Stomach (tissue), 4 donors: ENCODE results near the gene BCL2L11.

Experiments
- CTCF ChIP-seq, 7 experiments: fragments of 450-650 bp in 4 of 7; fragments of 200-600 bp in 3 of 7; sonication (generic) in 3 of 7; IDR thresholded peaks; one replicate each; pipeline ENCODE4 v1.5.1; 2016 to 2019; ENCODE audit warnings: antibody characterized with exemption in 7 of 7, control low read depth in 2 of 7, mild to moderate bottlenecking in 1 of 7
- EP300 ChIP-seq: sonication (generic); formaldehyde crosslinking; IDR thresholded peaks from one replicate; pipeline ENCODE4 v1.6.1; 2017; ENCODE audit warnings: antibody characterized with exemption
- POLR2A ChIP-seq, 4 donors: fragments of 450-650 bp; IDR thresholded peaks; one replicate each; pipeline ENCODE4 v1.6.1; 2016; ENCODE audit warnings: antibody characterized with exemption in 4 of 4, control low read depth in 2 of 4, mild to moderate bottlenecking in 1 of 4, moderate library complexity in 1 of 4
- POLR2AphosphoS5 ChIP-seq, 3 donors: sonication (generic); formaldehyde crosslinking; IDR thresholded peaks; one replicate each; pipeline ENCODE4 v1.6.1; 2016; ENCODE audit warnings: antibody characterized with exemption in 3 of 3

- TF ChIP-seq EP300 (no peak), CTCF (IDR thresholded peaks at IDR 0.05) (no peak), POLR2A (IDR thresholded peaks at IDR 0.05) (no peak), POLR2AphosphoS5 (IDR thresholded peaks at IDR 0.05) (no peak)
Measured at GRCh38 chr2:111189106-111189505, 68.4 kb downstream of the BCL2L11 start.
